PC-3 (cell line): Measurements from ENCODE around the gene GGT5. TPM values are rescaled to one million over a fixed set of nuclear protein-coding genes. Genes with fewer than 3 reads are reported as not detected.

Experiments
- ATAC-seq: fragments of 200-7000 bp; cut with Tn5 transposase; 2 replicates; pipeline ENCODE4 v1.9.1; 2020; ENCODE audit warnings: mild to moderate bottlenecking, moderate library complexity
- BruUV-seq: library from RNA; stranded (reverse); fragments of 400-500 nt; replicated peaks from 2 replicates; lab custom pipeline; 2021; lab: Mats Ljungman, UMichigan
- CTCF ChIA-PET: fragments of 300-600 bp; sonication (Branson Sonifier 250); formaldehyde crosslinking; loops from one replicate; lab custom pipeline; 2022; ENCODE audit warnings: antibody characterized with exemption; lab: Charles Lee
- POLR2A ChIA-PET: fragments of 300-600 bp; sonication (Branson Sonifier 250); formaldehyde crosslinking; loops from one replicate; lab custom pipeline; 2022; ENCODE audit warnings: antibody characterized with exemption; ENCODE audit not compliant: unreplicated experiment; lab: Charles Lee
- DNase-seq: peaks from one replicate; pipeline ENCODE4 v3.0.0-alpha.2; 2015
- H2AFZ ChIP-seq: fragments of 300-600 bp; sonication (generic); 2 replicates; pipeline ENCODE4 v1.6.0; 2016; ENCODE audit warnings: antibody characterized with exemption, low read length
- H3F3A ChIP-seq: fragments of 300-600 bp; sonication (generic); one replicate; pipeline ENCODE4 v1.6.0; 2017; ENCODE audit warnings: antibody characterized with exemption, low read length, control low read depth, mild to moderate bottlenecking; ENCODE audit not compliant: unreplicated experiment
- H3K27ac ChIP-seq: fragments of 300-600 bp; sonication (generic); 2 replicates; pipeline ENCODE4 v1.5.1; 2016; ENCODE audit warnings: mild to moderate bottlenecking, low read length
- H3K27me3 ChIP-seq: fragments of 300-600 bp; sonication (generic); 2 replicates; pipeline ENCODE4 v1.6.1; 2016; ENCODE audit warnings: low read length, mixed read lengths
- H3K36me3 ChIP-seq: fragments of 300-600 bp; sonication (generic); 2 replicates; pipeline ENCODE4 v1.6.1; 2016; ENCODE audit warnings: low read depth, mixed run types, low read length, mixed read lengths
- H3K4me1 ChIP-seq: fragments of 300-600 bp; sonication (generic); 2 replicates; pipeline ENCODE4 v1.5.1; 2016; ENCODE audit warnings: low read length; ENCODE audit not compliant: insufficient read depth
- H3K4me2 ChIP-seq: fragments of 300-600 bp; sonication (generic); 2 replicates; pipeline ENCODE4 v1.6.0; 2016; ENCODE audit warnings: low read length
- H3K4me3 ChIP-seq: fragments of 300-600 bp; sonication (generic); 2 replicates; pipeline ENCODE4 v1.5.1; 2016; ENCODE audit warnings: mild to moderate bottlenecking, low read length, mixed read lengths
- H3K79me2 ChIP-seq: fragments of 300-600 bp; sonication (generic); 2 replicates; pipeline ENCODE4 v1.6.1; 2017; ENCODE audit warnings: low read length, mixed read lengths
- H3K9ac ChIP-seq: fragments of 300-600 bp; sonication (generic); 2 replicates; pipeline ENCODE4 v1.6.0; 2016; ENCODE audit warnings: mild to moderate bottlenecking, low read length
- H3K9me2 ChIP-seq: fragments of 300-600 bp; sonication (generic); replicated peaks from 2 replicates; pipeline ENCODE4 v1.6.1; 2016; ENCODE audit warnings: mixed run types, low read length, mixed read lengths
- H3K9me3 ChIP-seq: fragments of 300-600 bp; sonication (generic); 2 replicates; pipeline ENCODE4 v1.6.1; 2016; ENCODE audit warnings: low read length, mixed read lengths
- H4K20me1 ChIP-seq: fragments of 300-600 bp; sonication (generic); 2 replicates; pipeline ENCODE4 v1.6.1; 2016; ENCODE audit warnings: low read length, mixed read lengths
- EZH2 ChIP-seq: fragments of 300-600 bp; sonication (generic); IDR thresholded peaks from one replicate; pipeline ENCODE4 v1.6.1; 2017; ENCODE audit warnings: antibody characterized with exemption, mild to moderate bottlenecking, low read length; ENCODE audit not compliant: unreplicated experiment
- EZH2phosphoT487 ChIP-seq: fragments of 300-600 bp; sonication (generic); IDR thresholded peaks from 2 replicates; pipeline ENCODE4 v1.6.1; 2018; ENCODE audit warnings: mild to moderate bottlenecking, antibody characterized with exemption, low read length, borderline replicate concordance
- intact Hi-C: fragments of 100-400 bp; cut with micrococcal nuclease; formaldehyde crosslinking; loops from 2 replicates; pipeline ENCODE4 v1.9.0; 2023
- total RNA-seq: library from RNA; depleted of rRNA; stranded (reverse); fragments of >200 nt; gene quantifications from 2 replicates; pipeline ENCODE4 v1.2.3, GENCODE V29; 2014
- TF ChIP-seq, protein P1 (sequence below): fragments of 300-600 bp; sonication (generic); conservative IDR thresholded peaks from 2 replicates; pipeline ENCODE4 v1.5.1; 2017; ENCODE audit warnings: antibody characterized with exemption, low read depth, mild to moderate bottlenecking, low read length

The GGT5 gene
- total RNA-seq, 1 experiment from 2014 or later = 0.04 TPM

DNA sequence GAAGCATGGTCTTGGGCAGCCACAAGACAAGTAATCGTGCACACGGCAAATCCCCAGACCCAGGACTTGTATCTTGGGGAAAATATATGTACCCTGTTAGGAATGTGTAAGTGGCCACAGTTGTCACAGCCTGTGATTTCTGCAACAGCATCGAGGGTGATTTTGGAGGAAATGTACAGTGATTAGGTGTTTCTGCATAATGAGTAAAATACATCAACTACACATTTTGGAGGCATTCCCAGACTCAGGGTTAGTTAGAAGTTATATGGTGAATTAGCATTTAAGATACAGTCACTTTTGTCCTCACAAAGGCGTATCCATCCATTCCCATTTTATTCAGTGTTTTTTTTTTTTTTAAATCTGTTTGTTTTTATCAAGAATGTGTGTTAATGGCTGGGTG is 35.2 kb downstream of the GGT5 start:
- Histone ChIP-seq H3K9me2 (no peaks in the 10 kb centered on the region), H3K36me3 (no peaks in the 10 kb centered on the region), H3K9me3 (no peaks in the 10 kb centered on the region), H3K4me2 (no peak overlapping the region), H3K27me3 (no peaks in the 10 kb centered on the region), H4K20me1 (no peaks in the 10 kb centered on the region), H3K4me1 (peaks cover 42% of the 10 kb centered on the region), H3K9ac (no peak overlapping the region), H2AFZ (no peak overlapping the region), H3K79me2 (no peaks in the 10 kb centered on the region), H3K27ac (peak overlapping the region; percentile 98), H3K4me3 (no peak overlapping the region), H3F3A (peaks cover 8% of the 10 kb centered on the region)
- DNase-seq = no peak
- intact Hi-C loops = loop anchor here (5.0 kb wide), 1 partner anchor 38 kb away; the partner anchor contains the start of gene GGT5
- POLR2A ChIA-PET = no interaction called here
- no peak for ATAC-seq
- CTCF ChIA-PET = no interaction called here
- no peak for TF ChIP-seq EZH2phosphoT487
- BruUV-seq = no TSS peak

DNA sequence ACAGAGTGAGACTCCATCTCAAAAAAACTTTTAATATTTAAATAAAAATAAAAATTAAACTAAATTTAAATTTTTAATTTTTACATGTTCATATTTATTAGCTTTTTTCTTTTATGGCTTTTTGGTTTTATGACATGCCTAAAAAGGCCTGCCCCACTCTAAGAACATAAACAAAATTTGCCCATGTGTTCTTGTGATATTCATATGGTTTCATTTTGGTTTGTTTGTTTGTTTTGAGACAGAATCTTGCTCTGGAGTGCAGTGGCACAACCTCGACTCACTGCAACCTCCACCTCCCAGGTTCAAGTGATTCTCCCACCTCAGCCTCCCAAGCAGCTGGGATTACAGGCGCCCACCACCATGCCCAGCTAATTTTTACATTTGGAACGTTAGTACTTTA is 35.9 kb downstream of the GGT5 start:
- Histone ChIP-seq H3K9ac (peak overlapping the region; percentile 81), H3K4me2 (no peak overlapping the region), H3K4me1 (peaks cover 47% of the 10 kb centered on the region), H3K79me2 (no peaks in the 10 kb centered on the region), H3K9me3 (no peaks in the 10 kb centered on the region), H3K27ac (peak overlapping the region; percentile 98), H3K4me3 (no peak overlapping the region), H2AFZ (no peak overlapping the region), H3K27me3 (no peaks in the 10 kb centered on the region), H4K20me1 (no peaks in the 10 kb centered on the region), H3K9me2 (no peaks in the 10 kb centered on the region), H3F3A (peaks cover 8% of the 10 kb centered on the region), H3K36me3 (no peaks in the 10 kb centered on the region)
- POLR2A ChIA-PET = no interaction called here
- no peak for TF ChIP-seq EZH2phosphoT487
- TF ChIP-seq, protein P1, sequence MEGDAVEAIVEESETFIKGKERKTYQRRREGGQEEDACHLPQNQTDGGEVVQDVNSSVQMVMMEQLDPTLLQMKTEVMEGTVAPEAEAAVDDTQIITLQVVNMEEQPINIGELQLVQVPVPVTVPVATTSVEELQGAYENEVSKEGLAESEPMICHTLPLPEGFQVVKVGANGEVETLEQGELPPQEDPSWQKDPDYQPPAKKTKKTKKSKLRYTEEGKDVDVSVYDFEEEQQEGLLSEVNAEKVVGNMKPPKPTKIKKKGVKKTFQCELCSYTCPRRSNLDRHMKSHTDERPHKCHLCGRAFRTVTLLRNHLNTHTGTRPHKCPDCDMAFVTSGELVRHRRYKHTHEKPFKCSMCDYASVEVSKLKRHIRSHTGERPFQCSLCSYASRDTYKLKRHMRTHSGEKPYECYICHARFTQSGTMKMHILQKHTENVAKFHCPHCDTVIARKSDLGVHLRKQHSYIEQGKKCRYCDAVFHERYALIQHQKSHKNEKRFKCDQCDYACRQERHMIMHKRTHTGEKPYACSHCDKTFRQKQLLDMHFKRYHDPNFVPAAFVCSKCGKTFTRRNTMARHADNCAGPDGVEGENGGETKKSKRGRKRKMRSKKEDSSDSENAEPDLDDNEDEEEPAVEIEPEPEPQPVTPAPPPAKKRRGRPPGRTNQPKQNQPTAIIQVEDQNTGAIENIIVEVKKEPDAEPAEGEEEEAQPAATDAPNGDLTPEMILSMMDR = no peak
- TF ChIP-seq EZH2 = no peak
- intact Hi-C loops = loop anchor here (5.0 kb wide), 1 partner anchor 38 kb away; the partner anchor contains the start of gene GGT5
- no peak for ATAC-seq
- BruUV-seq = no TSS peak
- no peak for DNase-seq
- CTCF ChIA-PET = no interaction called here

DNA sequence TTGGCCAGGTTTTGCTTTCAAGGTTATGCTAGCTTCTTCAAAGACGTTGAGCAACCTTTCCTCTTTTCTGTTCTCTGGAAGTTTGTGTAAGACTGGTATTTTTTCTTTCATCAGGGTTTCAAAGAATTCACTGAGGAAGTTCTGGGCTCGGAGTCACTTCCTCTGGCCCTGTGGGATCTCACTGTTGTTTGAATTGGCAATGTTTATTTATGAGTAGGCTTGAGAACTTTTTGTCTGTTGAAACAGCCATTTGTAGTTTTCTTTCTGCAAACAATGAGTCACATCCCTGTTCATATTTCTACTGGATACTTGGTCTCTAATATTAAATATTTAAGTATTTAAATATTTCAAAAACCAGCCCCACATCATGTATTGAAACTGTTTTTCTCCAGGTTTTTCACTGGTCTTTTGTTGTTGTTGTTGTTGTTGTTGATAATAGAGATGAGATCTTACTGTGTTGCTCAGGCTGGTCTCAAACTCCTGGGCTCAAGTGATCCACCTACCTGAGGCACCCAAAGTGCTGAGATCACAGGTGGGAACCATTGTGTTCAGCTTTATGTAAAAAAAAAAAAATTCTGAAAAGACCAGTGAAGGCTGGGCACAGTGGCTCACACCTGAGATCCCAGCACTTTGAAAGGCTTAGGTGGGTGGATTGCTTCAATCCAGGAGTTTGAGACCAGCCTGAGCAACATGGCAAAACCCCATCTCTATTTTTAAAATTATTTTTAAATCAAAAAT is 36.7 kb downstream of the GGT5 start:
- Histone ChIP-seq H3K9ac (peak overlapping the region; percentile 81), H3K9me2 (no peaks in the 10 kb centered on the region), H3K27me3 (no peaks in the 10 kb centered on the region), H2AFZ (no peak overlapping the region), H3F3A (peaks cover 8% of the 10 kb centered on the region), H4K20me1 (no peaks in the 10 kb centered on the region), H3K4me1 (peaks cover 51% of the 10 kb centered on the region), H3K9me3 (no peaks in the 10 kb centered on the region), H3K36me3 (no peaks in the 10 kb centered on the region), H3K4me2 (peak overlapping the region; percentile 80), H3K4me3 (peak overlapping the region; percentile 41; the same call in 1 of the 2 replicates), H3K27ac (peak overlapping the region; percentile 98), H3K79me2 (no peaks in the 10 kb centered on the region)
- ATAC-seq (peak; percentile 87), DNase-seq (peak; percentile 95)
- CTCF ChIA-PET = no interaction called here
- TF ChIP-seq EZH2phosphoT487 (no peak), EZH2 (no peak)
- TF ChIP-seq, protein P1 = no peak
- BruUV-seq = no TSS peak
- POLR2A ChIA-PET = no interaction called here
- intact Hi-C loops = loop anchor here (5.0 kb wide), 1 partner anchor 39 kb away; the partner anchor contains the start of gene GGT5
